Measurements from ENCODE around the gene CCDC90B.

Gene CCDC90B

GRCh38 chr11:83235825-83236224, 50.3 kb downstream of the CCDC90B start:
- no peak overlapping the region for H3K4me3 ChIP-seq (ENCODE audit: low read depth, low read length)
- no peak for TF ChIP-seq CTCF (conservative IDR thresholded peaks at IDR 0.05; ENCODE audit: low read depth, low read length)

DNA sequence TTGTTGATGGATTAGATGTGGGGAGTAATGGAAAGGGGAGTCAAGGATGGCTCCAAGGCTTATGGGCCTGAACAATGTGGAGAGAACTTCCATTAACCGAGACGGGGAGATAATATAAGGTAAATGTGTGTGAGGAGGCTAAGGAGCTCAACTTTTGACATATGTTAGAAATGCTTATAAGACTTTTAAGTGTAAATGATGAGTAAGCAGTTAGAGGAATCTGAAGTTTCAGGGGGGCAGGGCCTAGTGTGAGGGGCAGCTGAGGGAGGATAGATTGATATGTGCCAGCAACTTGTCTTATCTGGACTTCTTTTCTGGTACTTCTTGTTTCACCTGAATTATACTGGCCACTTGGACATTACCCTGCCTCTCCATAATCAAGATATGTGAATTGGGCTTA, 62.7 kb downstream of the CCDC90B start:
- DNase-seq (ENCODE audit: low read depth): no peak
- H3K4me3 ChIP-seq (ENCODE audit: low read depth, low read length): no peak overlapping the region
- TF ChIP-seq CTCF (conservative IDR thresholded peaks at IDR 0.05; ENCODE audit: low read depth, low read length): no peak

More at GRCh38 chr11:83235825-83236224, 50.3 kb downstream of the CCDC90B start:
- DNase-seq (ENCODE audit: low read depth): peak; percentile 61

- H3K4me3 ChIP-seq (ENCODE audit: low read depth, low read length): no peak overlapping the region
- no peak for TF ChIP-seq CTCF (conservative IDR thresholded peaks at IDR 0.05; ENCODE audit: low read depth, low read length)
- peak; percentile 8 for DNase-seq (ENCODE audit: low read depth)
Observed at GRCh38 chr11:83222499-83222898, 63.7 kb downstream of the CCDC90B start.

- no peak overlapping the region for H3K4me3 ChIP-seq (ENCODE audit: low read depth, low read length)
- DNase-seq (ENCODE audit: low read depth): no peak
- no peak for TF ChIP-seq CTCF (conservative IDR thresholded peaks at IDR 0.05; ENCODE audit: low read depth, low read length)
Observed at GRCh38 chr11:83221694-83222093, 64.5 kb downstream of the CCDC90B start.

DNA sequence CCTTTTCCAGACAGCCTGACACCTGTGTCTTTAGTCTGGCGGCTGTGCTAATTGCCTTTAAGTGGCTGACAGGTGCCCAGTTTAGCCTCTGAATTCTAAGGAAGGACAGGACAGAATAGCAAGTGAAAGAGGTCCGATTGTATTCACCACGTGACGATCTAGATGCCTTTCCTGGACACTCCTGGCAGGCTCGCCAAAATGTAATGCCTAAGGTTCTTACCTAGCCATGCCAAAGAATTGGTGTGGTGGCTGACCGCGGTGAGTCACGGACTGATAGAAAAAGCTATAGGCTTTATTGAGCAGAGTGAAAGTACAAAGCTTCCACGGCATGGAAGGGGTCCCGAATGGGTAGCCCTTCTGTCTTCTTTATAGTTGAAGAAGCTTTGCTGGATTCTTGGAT, 65.9 kb downstream of the CCDC90B start:
- no peak for TF ChIP-seq CTCF (conservative IDR thresholded peaks at IDR 0.05; ENCODE audit: low read depth, low read length)
- peak; percentile 4 for DNase-seq (ENCODE audit: low read depth)
- H3K4me3 ChIP-seq (ENCODE audit: low read depth, low read length): no peak overlapping the region

DNA sequence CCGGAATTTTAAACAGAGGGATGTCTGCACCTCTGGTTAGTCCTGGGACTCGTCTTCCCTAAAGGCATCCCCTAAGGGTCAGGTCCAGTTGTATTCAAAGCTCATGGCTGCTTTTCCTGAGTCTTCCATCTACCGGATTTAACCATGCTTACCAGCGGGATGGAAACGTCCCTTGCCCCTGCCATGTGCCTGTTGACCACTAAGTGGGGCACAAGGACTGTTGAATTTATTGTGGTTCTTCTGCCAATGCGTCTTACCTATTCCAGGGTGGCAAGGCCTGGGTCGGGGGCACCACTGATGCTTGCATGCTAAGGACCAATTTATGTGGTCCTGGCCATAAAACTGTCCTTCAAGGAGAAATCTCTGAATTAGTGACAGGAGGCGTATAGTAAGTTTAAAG, 67.1 kb downstream of the CCDC90B start:
- H3K4me3 ChIP-seq (ENCODE audit: low read depth, low read length): no peak overlapping the region
- DNase-seq (ENCODE audit: low read depth): peak; percentile 12
- TF ChIP-seq CTCF (conservative IDR thresholded peaks at IDR 0.05; ENCODE audit: low read depth, low read length): peak; percentile 46

Measured in choroid plexus epithelial cell (primary cell).